AG09309 (cell line): Measurements from ENCODE around the gene PMPCA.
"Not testable (repeated sequence)": the region's sequence is repeated elsewhere in the genome, so short reads cannot be mapped to it uniquely, and the experiment has no call there.

ENCODE experiments used
- DNase-seq: peaks from one replicate; pipeline ENCODE4 v3.0.0-alpha.2; 2010; ENCODE audit warnings: low read depth
- H3K4me3 ChIP-seq: 2 replicates; pipeline ENCODE4 v1.5.1; 2011; ENCODE audit warnings: mild to moderate bottlenecking, low read depth, low read length, moderate library complexity; ENCODE audit not compliant: control insufficient read depth
- TF ChIP-seq, protein P1 (sequence below): IDR thresholded peaks from 2 replicates; pipeline ENCODE4 v1.5.1; 2011; ENCODE audit warnings: mild to moderate bottlenecking, low read depth, low read length, inconsistent platforms; ENCODE audit not compliant: insufficient read depth, control insufficient read depth; ENCODE audit errors: missing control alignments

PMPCA gene

DNA sequence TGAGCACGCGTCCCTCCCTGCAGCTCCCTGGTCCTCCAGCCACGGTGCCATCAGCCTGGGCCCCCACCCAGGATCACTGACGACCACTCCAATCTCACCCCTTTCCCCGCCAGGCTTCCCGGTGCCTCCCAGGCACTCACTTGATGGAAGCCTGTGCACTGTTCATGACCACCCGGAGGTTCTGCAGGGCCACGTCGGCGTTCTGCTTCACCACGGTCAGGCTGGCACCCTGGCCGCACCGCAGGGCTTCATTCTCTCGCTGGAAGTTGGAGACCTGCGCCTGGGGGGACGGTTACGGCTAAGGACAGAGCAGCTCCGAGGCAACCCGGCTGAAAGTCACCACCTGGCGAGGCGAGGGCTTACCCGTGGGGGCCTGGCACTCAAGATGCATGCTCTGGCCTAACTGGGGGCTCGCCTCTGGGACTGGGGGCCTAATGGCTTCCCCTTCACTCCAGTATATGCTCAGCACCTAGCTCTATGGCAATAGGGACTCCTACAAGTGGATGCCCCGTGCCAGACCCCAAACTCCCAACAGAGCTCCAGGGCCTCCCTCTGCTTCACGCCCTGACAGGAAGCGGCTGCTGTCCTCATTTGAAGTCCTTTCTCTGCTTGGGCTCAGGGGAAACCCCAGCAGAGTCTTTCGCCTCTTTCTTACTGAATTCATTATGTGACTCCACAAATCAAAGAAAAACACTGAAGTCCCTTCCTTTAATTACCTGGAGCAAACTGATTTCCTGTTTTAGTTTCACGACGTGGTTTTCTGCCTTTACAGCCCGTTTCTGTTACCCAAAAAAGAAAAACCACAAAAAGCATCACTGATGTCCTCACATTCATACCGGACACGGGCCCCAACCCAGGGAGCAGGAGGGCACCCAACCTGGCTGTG is 6.3 kb upstream of the PMPCA start:
- TF ChIP-seq, protein P1, sequence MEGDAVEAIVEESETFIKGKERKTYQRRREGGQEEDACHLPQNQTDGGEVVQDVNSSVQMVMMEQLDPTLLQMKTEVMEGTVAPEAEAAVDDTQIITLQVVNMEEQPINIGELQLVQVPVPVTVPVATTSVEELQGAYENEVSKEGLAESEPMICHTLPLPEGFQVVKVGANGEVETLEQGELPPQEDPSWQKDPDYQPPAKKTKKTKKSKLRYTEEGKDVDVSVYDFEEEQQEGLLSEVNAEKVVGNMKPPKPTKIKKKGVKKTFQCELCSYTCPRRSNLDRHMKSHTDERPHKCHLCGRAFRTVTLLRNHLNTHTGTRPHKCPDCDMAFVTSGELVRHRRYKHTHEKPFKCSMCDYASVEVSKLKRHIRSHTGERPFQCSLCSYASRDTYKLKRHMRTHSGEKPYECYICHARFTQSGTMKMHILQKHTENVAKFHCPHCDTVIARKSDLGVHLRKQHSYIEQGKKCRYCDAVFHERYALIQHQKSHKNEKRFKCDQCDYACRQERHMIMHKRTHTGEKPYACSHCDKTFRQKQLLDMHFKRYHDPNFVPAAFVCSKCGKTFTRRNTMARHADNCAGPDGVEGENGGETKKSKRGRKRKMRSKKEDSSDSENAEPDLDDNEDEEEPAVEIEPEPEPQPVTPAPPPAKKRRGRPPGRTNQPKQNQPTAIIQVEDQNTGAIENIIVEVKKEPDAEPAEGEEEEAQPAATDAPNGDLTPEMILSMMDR: no peak
- no peak overlapping the region for H3K4me3 ChIP-seq
- no peak for DNase-seq

DNA sequence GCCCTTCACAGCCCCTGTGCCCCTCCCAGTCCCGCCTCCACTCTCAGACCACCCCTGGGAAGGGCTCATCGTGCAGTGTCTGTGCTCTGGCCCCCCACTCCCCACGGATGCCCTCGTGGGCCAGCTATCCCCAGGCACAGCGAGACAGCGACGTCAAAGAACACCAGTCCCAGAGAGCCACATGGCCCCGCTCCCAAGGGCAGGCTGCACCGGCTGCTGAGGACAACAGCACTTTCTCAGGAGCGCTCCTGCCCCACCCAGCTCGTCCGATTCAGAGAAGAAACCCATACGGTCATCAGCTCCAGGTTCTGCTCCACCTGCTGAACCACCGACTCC is 5.7 kb upstream of the PMPCA start:
- TF ChIP-seq, protein P1: no peak
- no peak for DNase-seq
- no peak overlapping the region for H3K4me3 ChIP-seq

DNA sequence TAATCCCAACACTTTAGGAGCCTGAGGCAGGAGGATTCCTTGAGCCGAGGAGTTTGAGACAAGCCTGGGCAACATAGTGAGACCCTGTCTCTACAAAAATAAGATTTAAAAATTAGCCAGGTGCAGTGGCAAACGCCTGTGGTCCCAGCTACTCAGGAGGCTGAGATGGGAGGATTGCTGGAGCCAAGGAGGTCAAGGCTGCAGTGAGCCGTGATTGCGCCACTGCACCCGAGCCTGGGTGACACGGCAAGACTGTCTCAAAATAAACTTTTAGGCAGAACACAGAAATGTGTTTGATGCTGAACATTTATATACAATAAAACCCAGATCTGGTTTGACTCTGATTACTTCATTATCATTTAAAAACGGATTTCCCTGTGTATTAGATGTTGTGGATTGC is 5.0 kb upstream of the PMPCA start:
- TF ChIP-seq, protein P1: no peak

DNA sequence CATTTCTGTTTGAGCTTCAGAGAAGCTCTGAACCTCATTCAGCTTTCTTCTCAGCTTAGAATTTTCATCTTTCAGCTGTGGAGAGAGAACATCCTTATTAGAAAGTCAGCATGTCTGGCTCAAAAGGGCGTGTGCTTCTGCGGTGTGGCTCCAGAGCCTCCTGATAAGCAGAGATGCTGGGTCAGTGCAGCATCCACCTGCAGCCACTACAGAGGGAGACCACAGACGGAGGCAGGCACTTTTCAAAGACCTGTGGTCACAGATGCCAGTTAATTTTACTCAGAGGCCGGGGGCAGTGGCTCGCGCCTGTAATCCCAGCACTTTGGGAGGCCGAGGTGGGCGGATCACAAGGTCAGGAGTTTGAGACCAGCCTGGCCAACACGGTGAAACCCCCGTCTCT is 4.6 kb upstream of the PMPCA start:
- not testable (repeated sequence) for H3K4me3 ChIP-seq, DNase-seq

More for the DNA sequence above, 5.0 kb upstream of the PMPCA start:
- DNase-seq: no peak
- no peak overlapping the region for H3K4me3 ChIP-seq

DNA sequence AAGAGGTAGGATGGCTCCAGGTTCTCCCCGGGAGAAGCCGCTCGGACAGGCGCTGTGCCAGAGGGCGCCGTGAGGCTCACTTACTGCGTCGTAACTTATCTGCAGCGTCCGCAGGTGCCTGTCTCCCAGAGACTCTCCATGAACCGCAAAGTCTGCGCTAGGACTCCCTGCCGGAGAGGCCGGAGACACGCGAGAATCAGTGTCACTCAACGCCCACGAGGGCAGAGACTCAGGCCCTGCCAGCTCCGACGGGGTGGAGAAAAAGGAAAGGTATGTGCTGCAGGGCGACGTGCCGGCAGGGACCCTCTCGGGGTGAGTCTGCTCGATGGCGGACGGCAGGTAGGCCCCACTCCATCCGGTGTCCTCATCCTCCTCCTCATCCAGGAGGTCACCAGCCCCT is 3.4 kb upstream of the PMPCA start:
- not testable (repeated sequence) for H3K4me3 ChIP-seq, DNase-seq

DNA sequence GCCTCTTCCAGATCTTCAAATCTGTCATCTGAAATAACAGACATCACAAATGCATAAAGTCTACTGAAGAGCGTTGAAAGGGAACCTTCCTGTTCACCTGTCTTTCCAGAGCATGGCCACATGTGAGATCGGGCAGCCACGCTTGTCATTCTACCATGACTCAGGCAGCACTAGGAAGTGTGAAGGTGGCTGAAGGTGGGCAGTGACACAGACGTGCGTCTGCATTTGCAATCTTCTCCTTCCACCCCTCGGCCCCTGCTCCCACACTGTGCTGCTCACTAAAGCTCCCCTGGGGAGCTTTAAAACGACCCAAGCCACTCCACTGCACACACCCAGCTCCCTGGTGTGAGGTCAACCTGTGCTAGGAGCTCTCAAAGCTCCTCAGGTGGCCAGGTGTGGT is 2.5 kb upstream of the PMPCA start:
- TF ChIP-seq, protein P1: no peak
- DNase-seq: no peak
- no peak overlapping the region for H3K4me3 ChIP-seq

DNA sequence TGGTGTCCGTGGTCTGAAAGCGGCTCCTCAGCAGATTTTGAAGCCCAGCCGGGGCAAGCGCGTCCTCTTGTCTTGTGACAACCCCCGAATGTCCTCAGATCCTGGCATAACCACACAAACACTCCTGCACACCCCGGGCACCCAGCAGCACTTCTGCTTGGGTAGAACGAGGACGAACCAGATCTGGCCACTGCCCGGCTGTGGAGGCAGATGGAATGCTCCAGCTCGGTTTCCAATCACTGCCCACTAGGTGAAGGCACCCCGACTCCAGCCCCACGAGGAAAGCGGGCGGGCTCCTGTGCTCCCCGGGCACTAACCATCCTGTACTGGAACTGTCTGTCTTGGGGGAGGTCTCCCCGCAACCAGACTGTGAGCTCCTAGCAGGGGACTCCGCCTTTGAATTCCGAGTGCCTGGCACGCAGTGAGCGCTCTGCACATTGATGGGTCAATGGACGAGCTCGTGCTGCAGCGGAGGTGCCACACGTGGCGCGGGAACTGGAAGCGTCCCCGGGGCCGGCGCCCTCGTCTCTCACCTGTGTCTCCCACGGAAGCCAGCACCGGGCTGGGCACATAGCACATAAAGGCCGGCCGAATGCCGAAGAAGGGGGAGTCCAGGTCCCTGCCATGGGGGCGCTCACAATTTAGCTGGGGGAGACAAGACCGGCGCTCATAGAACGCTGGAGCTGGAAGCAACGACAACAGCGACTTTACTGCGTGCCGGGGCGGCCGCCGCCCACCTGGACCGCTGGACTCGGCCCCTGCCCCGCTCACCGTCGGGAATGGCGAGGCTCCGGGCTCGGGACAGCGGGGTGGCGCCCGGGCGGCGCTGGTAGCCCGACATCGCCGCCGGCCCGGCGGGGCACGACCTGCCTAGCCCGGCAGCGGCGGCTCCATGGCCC is 652 bp upstream of the PMPCA start:
- TF ChIP-seq, protein P1: no peak
- peak overlapping the region; percentile 100 for H3K4me3 ChIP-seq
- DNase-seq: no peak
